Activated CD8-positive, alpha-beta memory T cell treated with anti-CD3 and anti-CD28 coated beads, Interleukin-2, amount 50 U/mL, for 4 hours (primary cell): ENCODE data around the gene CCDC167.

Source experiments
- DNase-seq: peaks from one replicate; pipeline ENCODE4 v3.0.0-alpha.2; 2020

The CCDC167 gene

GRCh38 chr6:37487591-37488380, 11.9 kb downstream of the CCDC167 start:
- no peak for DNase-seq

GRCh38 chr6:37486121-37486839, 13.4 kb downstream of the CCDC167 start:
- no peak for DNase-seq

DNA sequence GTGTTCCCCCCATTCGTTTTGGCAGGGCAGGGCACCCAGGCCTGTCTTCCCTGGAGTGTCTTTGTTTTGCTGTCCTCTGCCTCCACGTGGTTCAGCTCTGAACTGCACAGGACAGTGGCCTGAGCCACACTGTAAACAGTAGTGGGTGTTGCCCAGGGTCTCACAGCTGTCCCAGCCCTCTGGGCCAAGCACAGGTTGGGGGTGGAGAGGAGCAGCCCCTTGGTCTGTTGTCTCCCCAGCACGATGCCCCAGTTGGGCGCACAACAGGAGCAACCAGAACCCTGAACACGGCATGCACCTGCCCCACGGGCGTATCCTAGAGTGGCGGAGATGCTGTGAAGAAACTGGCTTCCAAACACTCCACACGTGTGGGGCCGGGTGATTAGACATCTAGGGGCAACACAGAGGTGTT, 14.4 kb downstream of the CCDC167 start:
- DNase-seq = no peak

DNA sequence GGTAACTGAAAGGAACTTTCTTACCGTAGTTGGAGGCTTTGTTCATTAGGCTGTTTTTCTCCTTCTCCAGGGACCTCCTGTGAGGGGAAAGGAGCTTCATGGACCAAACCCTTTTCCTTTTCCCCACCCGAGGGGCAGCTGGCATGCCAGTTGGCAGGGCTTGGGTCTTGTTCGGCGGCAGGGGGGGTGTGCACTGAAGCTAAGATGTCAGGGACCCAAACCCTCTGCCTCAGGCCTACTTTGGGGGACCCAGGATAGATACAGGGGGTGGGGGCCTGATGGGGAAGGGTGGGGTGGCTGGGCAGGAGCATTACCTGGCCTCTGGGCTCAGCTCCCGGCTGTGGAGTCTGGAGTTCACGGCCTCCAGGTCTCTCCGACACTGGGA, 14.9 kb downstream of the CCDC167 start:
- no peak for DNase-seq

DNA sequence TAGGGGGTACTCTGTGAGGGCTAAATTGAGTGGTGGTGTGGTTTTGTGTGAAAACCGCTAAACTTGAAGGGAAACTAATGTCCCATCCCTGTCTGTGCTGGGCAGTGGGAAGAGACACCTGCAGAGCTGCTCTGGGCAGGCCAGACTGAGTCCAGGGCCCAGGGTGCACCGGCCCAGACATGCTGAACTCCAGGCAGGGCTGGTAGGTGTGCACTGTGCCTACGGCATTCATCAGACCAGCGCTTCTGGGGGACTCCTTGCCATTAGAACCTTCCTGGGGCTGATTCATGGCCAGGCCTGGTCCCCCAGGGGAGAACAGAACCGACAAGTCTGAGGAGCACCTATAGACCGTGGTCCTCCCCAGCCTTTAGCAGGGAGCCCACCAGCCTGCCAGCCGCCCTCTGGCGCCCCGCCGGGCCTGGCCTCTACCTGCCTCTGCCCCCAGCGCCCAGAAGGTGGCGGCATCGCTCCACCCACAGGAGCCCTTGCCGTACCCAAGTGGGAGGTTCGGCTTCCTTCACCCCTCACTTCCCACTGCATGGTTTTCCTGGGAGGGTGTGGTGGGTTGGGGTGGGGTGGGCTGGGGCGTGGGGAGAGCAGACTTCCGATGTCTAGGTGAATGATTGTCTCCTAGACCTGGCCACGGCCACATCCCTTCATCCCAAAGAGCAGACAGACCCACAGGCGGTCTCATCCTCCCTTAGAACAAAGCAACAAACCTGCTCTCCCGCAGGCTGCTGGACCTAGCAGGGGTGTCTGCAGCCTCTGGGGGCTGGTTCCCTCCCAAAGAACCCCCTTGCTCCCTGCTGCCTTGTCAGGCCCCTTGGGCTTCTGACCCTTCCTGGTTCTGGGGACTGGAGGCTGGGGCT, 15.5 kb downstream of the CCDC167 start:
- peak; percentile 82 for DNase-seq

GRCh38 chr6:37483252-37483901, 16.3 kb downstream of the CCDC167 start:
- no peak for DNase-seq

GRCh38 chr6:37482606-37483251, 17.0 kb downstream of the CCDC167 start:
- DNase-seq = no peak

DNA sequence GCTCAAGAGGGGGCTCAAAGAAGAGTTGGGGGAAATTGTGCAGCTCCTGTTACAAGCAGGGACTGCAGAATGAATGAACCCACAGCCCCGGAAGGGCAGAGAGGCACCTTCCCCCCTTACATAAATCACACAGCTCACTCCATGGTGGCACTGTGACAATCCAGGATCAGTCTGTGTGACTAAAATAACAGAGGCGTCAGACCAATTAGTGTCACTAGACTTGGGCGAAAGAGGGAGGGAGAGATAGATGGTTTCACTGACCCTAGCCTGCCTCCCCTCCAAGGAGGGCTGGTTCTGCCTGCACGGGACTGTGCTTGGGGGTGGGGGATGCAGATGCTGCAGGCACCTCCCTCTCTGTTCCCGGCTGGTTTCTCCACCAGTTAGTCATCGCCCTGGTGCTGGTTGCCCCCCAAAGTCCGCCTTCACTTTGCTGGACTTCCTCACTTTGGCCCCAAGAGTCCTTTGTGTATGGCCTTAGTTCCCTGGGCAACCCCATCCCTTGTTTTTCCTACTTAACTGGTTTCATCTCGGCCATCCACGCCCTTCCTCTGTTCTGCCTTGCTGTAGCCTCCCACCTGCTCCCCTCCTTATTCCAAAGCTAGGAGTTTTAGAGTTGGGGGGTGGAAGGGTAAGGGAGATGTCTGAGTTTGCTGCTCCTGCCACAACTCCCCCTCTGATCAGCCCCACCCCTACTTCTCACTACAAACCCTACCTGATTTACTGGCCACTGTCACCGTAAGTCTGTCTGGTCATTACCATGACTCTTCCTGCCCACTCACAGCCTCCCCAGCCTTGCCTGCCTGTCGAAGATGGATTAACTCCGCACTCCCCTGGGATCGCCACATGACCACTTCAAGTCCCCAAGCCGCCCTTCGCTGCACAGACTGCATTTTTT, 17.7 kb downstream of the CCDC167 start:
- DNase-seq = no peak

DNA sequence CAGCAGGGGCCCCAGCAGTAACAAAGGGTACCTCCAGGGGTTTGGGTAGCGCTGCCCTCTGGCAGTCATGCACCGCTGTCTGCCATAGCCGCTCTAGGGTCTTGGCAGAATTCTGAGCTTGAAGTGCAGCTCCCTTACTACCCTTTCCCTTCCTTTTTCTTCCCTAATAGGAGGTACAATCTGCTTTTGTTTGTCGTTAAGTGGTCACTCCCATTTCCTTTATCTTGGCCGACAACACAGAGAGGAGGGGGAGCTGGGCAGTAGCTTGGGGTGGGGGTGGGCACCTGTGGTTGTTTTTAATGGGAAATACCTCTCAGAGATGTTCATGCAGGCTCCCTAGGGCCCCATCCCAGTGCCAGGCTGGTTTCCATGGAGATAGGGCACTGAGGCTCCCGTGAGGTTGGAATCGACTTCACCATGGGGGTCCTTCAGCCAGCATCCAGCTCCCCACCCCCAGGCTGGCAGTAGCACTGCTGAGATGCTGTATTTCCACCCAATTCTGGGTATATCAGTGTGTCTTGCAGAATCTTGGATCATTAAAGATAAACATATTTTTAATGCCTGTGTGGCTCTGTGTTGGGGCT, 18.6 kb downstream of the CCDC167 start:
- DNase-seq = no peak

GRCh38 chr6:37480118-37480736, 19.5 kb downstream of the CCDC167 start:
- DNase-seq = no peak

GRCh38 chr6:37479266-37479854, 20.3 kb downstream of the CCDC167 start:
- DNase-seq = no peak

DNA sequence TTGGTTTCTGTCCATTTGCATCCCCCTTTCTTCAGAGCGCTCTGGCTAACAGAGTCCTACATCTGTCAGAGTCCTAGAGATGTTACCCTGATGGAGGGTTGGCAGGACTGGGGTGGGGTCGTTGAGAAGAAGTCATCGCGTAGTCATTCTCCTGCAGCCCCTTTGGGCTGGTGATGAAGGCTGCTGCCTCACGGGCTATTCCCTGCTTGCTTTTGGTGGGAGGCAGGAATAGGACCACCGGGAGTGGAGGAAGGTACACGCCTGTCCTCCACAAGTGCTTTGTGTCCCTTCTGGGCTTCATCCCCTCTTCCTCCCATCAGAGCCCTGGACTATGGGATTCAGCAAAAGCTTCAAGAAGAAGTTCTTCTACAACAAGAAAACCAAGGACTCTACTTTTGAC, 20.9 kb downstream of the CCDC167 start:
- DNase-seq = no peak

- no peak for DNase-seq
Observed at GRCh38 chr6:37477656-37478435, 21.8 kb downstream of the CCDC167 start.

- DNase-seq = no peak
Observed at GRCh38 chr6:37477191-37477590, 22.5 kb downstream of the CCDC167 start.

GRCh38 chr6:37474316-37474715, 25.4 kb downstream of the CCDC167 start:
- no peak for DNase-seq

GRCh38 chr6:37473364-37474095, 26.2 kb downstream of the CCDC167 start:
- no peak for DNase-seq

GRCh38 chr6:37467718-37468117, 32.0 kb downstream of the CCDC167 start:
- DNase-seq = no peak

- DNase-seq = no peak
Observed at GRCh38 chr6:37463110-37463509, 36.6 kb downstream of the CCDC167 start.
